ENCODE measurements around the gene MESD. TPM values are rescaled to one million over a fixed set of nuclear protein-coding genes. Genes with fewer than 3 reads are reported as not detected.
A peak's percentile ranks its signal among the peaks of the same experiment; 100 is the strongest.
"Not testable (repeated sequence)": the region's sequence is repeated elsewhere in the genome, so short reads cannot be mapped to it uniquely, and the experiment has no call there.

Gene MESD
- total and polyA plus RNA-seq, 2 of the 4 experiments (the other 2 are of a cell fraction): 10.0 to 14.0 TPM

- H3K23ac ChIP-seq (ENCODE audit: low read depth, low read length): no peak overlapping the region
- H3K9me3 ChIP-seq (ENCODE audit: control insufficient read depth, insufficient read depth, low read length): no peaks in the 10 kb centered on the region
- no peak overlapping the region for H4K8ac ChIP-seq (ENCODE audit: low read depth in 2 of 2, low read length in 2 of 2)
- dilution Hi-C loops (cut with HindIII; ENCODE audit: low sequenced_read_pairs, unreplicated experiment): no loop called here
- no peak overlapping the region for H3K56ac ChIP-seq (ENCODE audit: extremely low read depth, insufficient read depth, low read length)
- intact Hi-C loops (cut with micrococcal nuclease): no loop called here
- H3K36me3 ChIP-seq (ENCODE audit: control insufficient read depth, insufficient read depth, low read length): peaks cover 4% of the 10 kb centered on the region; the same call in 1 of the 2 replicates
- peaks cover 12% of the 10 kb centered on the region; the same call in 1 of the 2 replicates for H4K20me1 ChIP-seq (ENCODE audit: insufficient read depth, low read length)
- H2AFZ ChIP-seq (replicated peaks; ENCODE audit: low read length, poor library complexity): peak overlapping the region; percentile 67
- H3K4me1 ChIP-seq (ENCODE audit: control insufficient read depth, insufficient read depth, low read length): peaks cover 13% of the 10 kb centered on the region
- no peak overlapping the region for H4K91ac ChIP-seq (ENCODE audit: insufficient read depth, low read depth, low read length)
- H3K4me3 ChIP-seq (ENCODE audit: insufficient read depth, low read depth, low read length): no peak overlapping the region
- H3K4me2 ChIP-seq (ENCODE audit: low read depth, low read length): no peak overlapping the region
- no peak overlapping the region for H3K18ac ChIP-seq (ENCODE audit: low read depth, low read length)
- H2AK5ac ChIP-seq (ENCODE audit: low read depth, low read length): peak overlapping the region; percentile 15; the same call in 1 of the 2 replicates
- ChIA-PET POLR2A (ENCODE audit: unreplicated experiment) (no interaction called here), CTCF (interaction anchor here (1.0 to 1.3 kb wide), 3 partner anchors 10 to 399 kb away, joined by 3 to 5 read pairs (median 4); partner anchors contain the start of gene CEMIP)
- no CpG with 5 or more reads among the region's 8 CpGs for WGBS, 2 experiments (ENCODE audit: extremely low coverage in 2 of 2, insufficient read length in 1 of 2)
- no peak overlapping the region for H2BK20ac ChIP-seq (ENCODE audit: low read depth, low read length)
- no peak for TF ChIP-seq ELK1 (IDR thresholded peaks at IDR 0.05; ENCODE audit: borderline replicate concordance, low read depth, low read length)
- H3K27ac ChIP-seq (ENCODE audit: insufficient read depth, low read length): no peak overlapping the region
- ATAC-seq (ENCODE audit: low read depth) (no peak), DNase-seq (no peak)
- no peaks in the 10 kb centered on the region for H3K27me3 ChIP-seq (ENCODE audit: control insufficient read depth, insufficient read depth, low read length)
- H2BK120ac ChIP-seq (ENCODE audit: low read depth, low read length): peak overlapping the region; percentile 40; the same call in 1 of the 2 replicates
- peak overlapping the region; percentile 22 for H3K14ac ChIP-seq (replicated peaks; ENCODE audit: low read depth, low read length)
- H3K4ac ChIP-seq (ENCODE audit: low read depth, low read length): 0 out of 2 replicates have a peak overlapping the region, but pooled peaks have one; percentile 35
- BruUV-seq (replicated peaks): no TSS peak
- H2AK9ac ChIP-seq (replicated peaks; ENCODE audit: low read depth, low read length, poor library complexity): peak overlapping the region; percentile 85
- H3K9ac ChIP-seq (ENCODE audit: low read depth, low read length): no peak overlapping the region
- H4K5ac ChIP-seq (ENCODE audit: low read depth, low read length): no peak overlapping the region
- in situ Hi-C loops (cut with MboI; ENCODE audit: low sequenced_read_pairs): loop anchor here (5.0 kb wide), 1 partner anchor 509 kb away; no protein-coding TSS in a partner anchor
- peak overlapping the region; percentile 21; the same call in 1 of the 3 replicates for H2BK15ac ChIP-seq (ENCODE audit: low read depth, low read length)
- H2BK5ac ChIP-seq (ENCODE audit: low read depth, low read length, poor library complexity, severe bottlenecking): no peak overlapping the region
- peaks cover 15% of the 10 kb centered on the region for H3K9me1 ChIP-seq (ENCODE audit: insufficient read depth, low read length)
- H3K79me1 ChIP-seq (ENCODE audit: low read depth in 1 of 2, low read length in 2 of 2): peaks cover 9 to 10% of the 10 kb centered on the region in 2 experiments; a peak in 2 of 4 replicates
Measured at GRCh38 chr15:80966431-80967197, 23.0 kb downstream of the MESD start.

DNA sequence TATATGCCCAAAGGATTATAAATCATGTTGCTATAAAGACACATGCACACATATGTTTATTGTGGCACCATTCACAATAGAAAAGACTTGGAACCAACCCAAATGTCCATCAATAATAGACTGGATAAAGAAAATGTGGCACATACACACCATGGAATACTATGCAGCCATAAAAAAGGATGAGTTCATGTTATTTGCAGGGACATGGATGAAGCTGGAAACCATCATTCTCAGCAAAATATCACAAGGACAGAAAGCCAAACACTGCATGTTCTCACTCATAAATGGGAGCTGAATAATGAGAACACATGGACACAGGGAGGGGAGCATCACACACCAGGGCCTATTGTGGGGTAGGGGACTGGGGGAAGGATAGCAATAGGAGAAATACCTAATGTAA is 24.2 kb downstream of the MESD start:
- H2AK9ac ChIP-seq (replicated peaks; ENCODE audit: low read depth, low read length, poor library complexity); H3K4me2 ChIP-seq (ENCODE audit: low read depth, low read length); H3K9ac ChIP-seq (ENCODE audit: low read depth, low read length); DNase-seq; H3K4ac ChIP-seq (ENCODE audit: low read depth, low read length); H2BK120ac ChIP-seq (ENCODE audit: low read depth, low read length); H2BK5ac ChIP-seq (ENCODE audit: low read depth, low read length, poor library complexity, severe bottlenecking); dilution Hi-C loops (cut with HindIII; ENCODE audit: low sequenced_read_pairs, unreplicated experiment); intact Hi-C loops (cut with micrococcal nuclease); H2AFZ ChIP-seq (replicated peaks; ENCODE audit: low read length, poor library complexity); H3K56ac ChIP-seq (ENCODE audit: extremely low read depth, insufficient read depth, low read length); H3K9me3 ChIP-seq (ENCODE audit: control insufficient read depth, insufficient read depth, low read length); H3K4me3 ChIP-seq (ENCODE audit: insufficient read depth, low read depth, low read length); H3K27ac ChIP-seq (ENCODE audit: insufficient read depth, low read length); H3K27me3 ChIP-seq (ENCODE audit: control insufficient read depth, insufficient read depth, low read length); H4K5ac ChIP-seq (ENCODE audit: low read depth, low read length); H2BK15ac ChIP-seq (ENCODE audit: low read depth, low read length); BruUV-seq (replicated peaks); CTCF ChIA-PET; ATAC-seq (ENCODE audit: low read depth); H3K14ac ChIP-seq (replicated peaks; ENCODE audit: low read depth, low read length); H3K23ac ChIP-seq (ENCODE audit: low read depth, low read length); H4K91ac ChIP-seq (ENCODE audit: insufficient read depth, low read depth, low read length); H2BK20ac ChIP-seq (ENCODE audit: low read depth, low read length); H4K8ac ChIP-seq (ENCODE audit: low read depth in 2 of 2, low read length in 2 of 2); H2AK5ac ChIP-seq (ENCODE audit: low read depth, low read length); POLR2A ChIA-PET (ENCODE audit: unreplicated experiment); H3K36me3 ChIP-seq (ENCODE audit: control insufficient read depth, insufficient read depth, low read length); H3K18ac ChIP-seq (ENCODE audit: low read depth, low read length): not testable (repeated sequence)
- H3K9me1 ChIP-seq (ENCODE audit: insufficient read depth, low read length): peaks cover 15% of the 10 kb centered on the region
- H3K79me1 ChIP-seq (ENCODE audit: low read depth in 1 of 2, low read length in 2 of 2): peaks cover 9 to 15% of the 10 kb centered on the region in 2 experiments; a peak in 2 of 4 replicates
- in situ Hi-C loops (cut with MboI; ENCODE audit: low sequenced_read_pairs): loop anchor here (5.0 kb wide), 1 partner anchor 508 kb away; no protein-coding TSS in a partner anchor
- H3K4me1 ChIP-seq (ENCODE audit: control insufficient read depth, insufficient read depth, low read length): peaks cover 13% of the 10 kb centered on the region
- H4K20me1 ChIP-seq (ENCODE audit: insufficient read depth, low read length): peaks cover 12% of the 10 kb centered on the region; the same call in 1 of the 2 replicates

Measured in IMR-90 (cell line).